Stimulated activated CD4-positive, alpha-beta T cell treated with anti-CD3 and anti-CD28 coated beads, Interleukin-2, amount 100 ng/mL, for 4 hours (primary cell): Measurements from ENCODE around the gene ZNF800.
A peak's percentile ranks its signal among the peaks of the same experiment; 100 is the strongest.

ENCODE experiments used
- DNase-seq: peaks from one replicate; pipeline ENCODE4 v3.0.0-alpha.2; 2020; ENCODE audit warnings: low read depth

ZNF800 gene

GRCh38 chr7:127348247-127348631 is 44.3 kb downstream of the ZNF800 start:
- DNase-seq, result no peak

GRCh38 chr7:127347567-127348246 is 44.8 kb downstream of the ZNF800 start:
- DNase-seq, result peak; percentile 60

- no peak for DNase-seq
Measured at GRCh38 chr7:127346575-127347256, 45.8 kb downstream of the ZNF800 start.

GRCh38 chr7:127342596-127342995 is 49.9 kb downstream of the ZNF800 start:
- DNase-seq, result no peak

GRCh38 chr7:127338122-127338521 is 54.4 kb downstream of the ZNF800 start:
- no peak for DNase-seq

- DNase-seq, result no peak
Measured at GRCh38 chr7:127337581-127337980, 54.9 kb downstream of the ZNF800 start.

GRCh38 chr7:127336458-127336857 is 56.0 kb downstream of the ZNF800 start:
- DNase-seq, result no peak

- no peak for DNase-seq
Measured at GRCh38 chr7:127332880-127333279, 59.6 kb downstream of the ZNF800 start.

- no peak for DNase-seq
Measured at GRCh38 chr7:127330070-127330469, 62.4 kb downstream of the ZNF800 start.

- DNase-seq, result no peak
Measured at GRCh38 chr7:127322832-127323493, 69.5 kb downstream of the ZNF800 start.

GRCh38 chr7:127322351-127322750 is 70.2 kb downstream of the ZNF800 start:
- no peak for DNase-seq

- no peak for DNase-seq
Measured at GRCh38 chr7:127320974-127321373, 71.5 kb downstream of the ZNF800 start.
